Breast epithelium (tissue), 3 donors: ENCODE measurements around the gene CEP44.

Source experiments
- CTCF ChIP-seq, 3 donors: fragments of 450-650 bp; IDR thresholded peaks; one replicate each; pipeline ENCODE4 v1.5.1; 2016 to 2017; ENCODE audit warnings: antibody characterized with exemption in 3 of 3, mild to moderate bottlenecking in 3 of 3, moderate library complexity in 3 of 3
- POLR2A ChIP-seq: fragments of 450-650 bp; IDR thresholded peaks from one replicate; pipeline ENCODE4 v1.6.1; 2016; ENCODE audit warnings: antibody characterized with exemption, mild to moderate bottlenecking, moderate library complexity
- POLR2AphosphoS5 ChIP-seq, 3 donors: sonication (generic); formaldehyde crosslinking; IDR thresholded peaks; one replicate each; pipeline ENCODE4 v1.6.1; 2017; ENCODE audit warnings: antibody characterized with exemption in 3 of 3

DNA sequence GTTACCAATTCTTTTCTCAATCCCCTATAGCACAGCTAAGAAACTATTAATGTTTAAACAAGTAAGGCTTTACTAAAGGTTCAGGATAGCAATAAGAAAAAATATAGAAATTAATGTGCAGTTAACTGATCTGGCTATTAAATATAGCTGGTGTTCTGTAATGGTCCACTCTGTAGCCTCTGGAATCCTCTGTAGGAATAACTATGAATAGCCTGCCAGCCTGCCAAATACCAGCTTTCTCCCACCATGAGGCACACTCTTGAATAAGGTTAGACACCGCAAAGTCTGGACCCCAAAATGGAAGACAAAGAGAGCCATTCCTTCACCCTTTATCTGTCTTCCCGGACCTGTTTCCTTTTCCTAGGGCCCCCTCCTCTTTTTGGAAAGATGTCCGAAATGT is 30.6 kb downstream of the CEP44 start:
- TF ChIP-seq POLR2AphosphoS5 (IDR thresholded peaks at IDR 0.05) (no peak), CTCF (IDR thresholded peaks at IDR 0.05) (no peak), POLR2A (no peak)
